HepG2 (cell line): Measurements from ENCODE around the gene ASL. TPM values are rescaled to one million over a fixed set of nuclear protein-coding genes. Genes with fewer than 3 reads are reported as not detected.
A peak's percentile ranks its signal among the peaks of the same experiment; 100 is the strongest.

Source experiments
- ARNT2 ChIP-seq: sonication (generic); formaldehyde crosslinking; IDR thresholded peaks from 2 replicates; pipeline ENCODE4 v1.8.0; 2022; ENCODE audit warnings: mild to moderate bottlenecking, low read depth, missing genetic modification reagents, moderate library complexity
- CBFB ChIP-seq: sonication (generic); formaldehyde crosslinking; IDR thresholded peaks from 2 replicates; pipeline ENCODE4 v1.4.0; 2020; ENCODE audit warnings: missing genetic modification reagents
- CENPT ChIP-seq: sonication (generic); formaldehyde crosslinking; IDR thresholded peaks from 2 replicates; pipeline ENCODE4 v1.8.0; 2022; ENCODE audit warnings: low read depth, mild to moderate bottlenecking, moderate library complexity, missing genetic modification reagents
- DNMT3B ChIP-seq: conservative IDR thresholded peaks from 2 replicates; pipeline ENCODE4 v1.6.1; 2016; ENCODE audit warnings: missing biosample characterization, control low read depth
- E2F2 ChIP-seq: sonication (generic); formaldehyde crosslinking; IDR thresholded peaks from 2 replicates; pipeline ENCODE4 v1.4.0; 2020; ENCODE audit warnings: missing genetic modification reagents, borderline replicate concordance
- HIC2 ChIP-seq: sonication (generic); formaldehyde crosslinking; IDR thresholded peaks from 2 replicates; pipeline ENCODE4 v1.9.0; 2022; ENCODE audit warnings: low read depth, missing genetic modification reagents
- HIVEP1 ChIP-seq: sonication (generic); formaldehyde crosslinking; IDR thresholded peaks from 2 replicates; pipeline ENCODE4 v1.4.0; 2020; ENCODE audit warnings: mild to moderate bottlenecking, missing genetic modification reagents
- HNRNPH1 ChIP-seq: fragments of 200-400 bp; formaldehyde crosslinking; optimal IDR thresholded peaks from 2 replicates; pipeline ENCODE3; 2017; ENCODE audit warnings: mild to moderate bottlenecking, low read depth, low read length
- KLF12 ChIP-seq: sonication (generic); formaldehyde crosslinking; IDR thresholded peaks from 2 replicates; pipeline ENCODE4 v1.4.0; 2020; ENCODE audit warnings: missing genetic modification reagents, borderline replicate concordance
- PHF5A ChIP-seq: IDR thresholded peaks from one replicate; pipeline ENCODE4 v1.6.1; 2018; ENCODE audit warnings: low read depth, missing genetic modification reagents; ENCODE audit not compliant: unreplicated experiment
- PPARG ChIP-seq: conservative IDR thresholded peaks from 2 replicates; pipeline ENCODE4 v1.6.1; 2016; ENCODE audit warnings: missing biosample characterization, missing genetic modification reagents
- RBFOX2 ChIP-seq: fragments of 200-400 bp; formaldehyde crosslinking; IDR thresholded peaks from 2 replicates; pipeline ENCODE4 v1.6.1; 2017; ENCODE audit warnings: low read depth, mild to moderate bottlenecking, low read length
- SP2 ChIP-seq: sonication (generic); formaldehyde crosslinking; IDR thresholded peaks from 2 replicates; pipeline ENCODE4 v1.5.1; 2020; ENCODE audit warnings: mild to moderate bottlenecking, missing genetic modification reagents
- TBL1XR1 ChIP-seq: fragments of 150-350 bp; IDR thresholded peaks from 2 replicates; pipeline ENCODE4 v1.6.1; 2014; ENCODE audit warnings: borderline replicate concordance, low read length; ENCODE audit not compliant: partially characterized antibody
- THAP11 ChIP-seq: IDR thresholded peaks from 2 replicates; pipeline ENCODE4 v1.6.1; 2016; ENCODE audit warnings: missing biosample characterization, missing genetic modification reagents
- XRCC5 ChIP-seq: fragments of 200-400 bp; formaldehyde crosslinking; optimal IDR thresholded peaks from 2 replicates; pipeline ENCODE3; 2017; ENCODE audit warnings: mild to moderate bottlenecking, low read length
- ZNF101 ChIP-seq: sonication (generic); formaldehyde crosslinking; IDR thresholded peaks from 2 replicates; pipeline ENCODE4 v1.4.0; 2020; ENCODE audit warnings: mild to moderate bottlenecking, low read depth, missing genetic modification reagents, borderline replicate concordance
- ZNF556 ChIP-seq: sonication (generic); formaldehyde crosslinking; IDR thresholded peaks from 2 replicates; pipeline ENCODE4 v1.4.0; 2020; ENCODE audit warnings: mild to moderate bottlenecking, missing genetic modification reagents, borderline replicate concordance
- ZNF562 ChIP-seq: sonication (generic); formaldehyde crosslinking; IDR thresholded peaks from 2 replicates; pipeline ENCODE4 v1.8.0; 2022; ENCODE audit warnings: missing genetic modification reagents, borderline replicate concordance
- ZNF788 ChIP-seq: sonication (generic); formaldehyde crosslinking; IDR thresholded peaks from 2 replicates; pipeline ENCODE4 v1.5.0; 2020; ENCODE audit warnings: mild to moderate bottlenecking, missing genetic modification reagents, borderline replicate concordance
- polyA plus RNA-seq, 8 experiments: library from polyadenylated mRNA; depleted of rRNA in 3 of 8; stranded (reverse) in 7 of 8; unstranded in 1 of 8; fragments of >200 nt; fragmentation: Illumina TruSeq in 4 of 8; extraction: Trizol in 4 of 8; gene quantifications; 2 replicates each; pipeline versions ENCODE4 v1.2.1 to v1.2.3, GENCODE V29; 2011 to 2016; ENCODE audit warnings: low read depth in 4 of 8, missing spikeins in 1 of 8, mixed read lengths in 1 of 8; ENCODE audit not compliant: insufficient read depth in 1 of 8
- total RNA-seq, 5 experiments: library from RNA; depleted of rRNA; stranded (reverse); fragments of >200 nt; fragmentation: Illumina TruSeq; extraction: Trizol; gene quantifications; 2 replicates each; pipeline ENCODE4 v1.2.3, GENCODE V29; 2016; ENCODE audit warnings: low read depth in 1 of 5
- TF ChIP-seq, protein P1 (sequence below): sonication (generic); formaldehyde crosslinking; IDR thresholded peaks from 2 replicates; pipeline ENCODE4 v1.8.1; 2023; ENCODE audit warnings: missing genetic modification reagents, inconsistent platforms, borderline replicate concordance
- TF ChIP-seq, protein P2 (sequence below): sonication (generic); formaldehyde crosslinking; IDR thresholded peaks from 2 replicates; pipeline ENCODE4 v1.5.1; 2020; ENCODE audit warnings: missing genetic modification reagents, mild to moderate bottlenecking, borderline replicate concordance

The ASL gene
- total and polyA plus RNA-seq, 2 of the 13 experiments (the other 11 are each of a cell fraction or from before 2014, with no cell fraction given) = 71.4 to 96.5 TPM

GRCh38 chr7:66114743-66115649 lies 39.4 kb downstream of the ASL start, which contains the start of gene CRCP (continued):
- TF ChIP-seq ZNF788 (CRISPR knock-in tag) (0 out of 2 replicates have a peak, but pooled peaks have one; percentile 39), HNRNPH1 (no peak), PHF5A (peak; percentile 46), ZNF556 (CRISPR knock-in tag) (peak; percentile 58; the same call in 1 of the 2 replicates), CENPT (CRISPR knock-in tag) (0 out of 2 replicates have a peak, but pooled peaks have one; percentile 62), ARNT2 (CRISPR knock-in tag) (peak; percentile 76), KLF12 (CRISPR knock-in tag) (peak; percentile 81), DNMT3B (CRISPR knock-in tag) (no peak), HIVEP1 (CRISPR knock-in tag) (0 out of 2 replicates have a peak, but pooled peaks have one; percentile 62), PPARG (peak; percentile 89), TBL1XR1 (no peak), CBFB (CRISPR knock-in tag) (no peak), E2F2 (CRISPR knock-in tag) (peak; percentile 74; the same call in 1 of the 2 replicates), THAP11 (peak; percentile 64), ZNF101 (CRISPR knock-in tag) (0 out of 2 replicates have a peak, but pooled peaks have one; percentile 53), HIC2 (peak; percentile 89), SP2 (CRISPR knock-in tag) (peak; percentile 59; the same call in 1 of the 2 replicates), XRCC5 (no peak), RBFOX2 (peak; percentile 96), ZNF562 (CRISPR knock-in tag) (no peak)
- TF ChIP-seq, protein P1, sequence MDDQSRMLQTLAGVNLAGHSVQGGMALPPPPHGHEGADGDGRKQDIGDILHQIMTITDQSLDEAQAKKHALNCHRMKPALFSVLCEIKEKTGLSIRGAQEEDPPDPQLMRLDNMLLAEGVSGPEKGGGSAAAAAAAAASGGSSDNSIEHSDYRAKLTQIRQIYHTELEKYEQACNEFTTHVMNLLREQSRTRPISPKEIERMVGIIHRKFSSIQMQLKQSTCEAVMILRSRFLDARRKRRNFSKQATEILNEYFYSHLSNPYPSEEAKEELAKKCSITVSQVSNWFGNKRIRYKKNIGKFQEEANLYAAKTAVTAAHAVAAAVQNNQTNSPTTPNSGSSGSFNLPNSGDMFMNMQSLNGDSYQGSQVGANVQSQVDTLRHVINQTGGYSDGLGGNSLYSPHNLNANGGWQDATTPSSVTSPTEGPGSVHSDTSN (CRISPR knock-in tag) = 0 out of 2 replicates have a peak, but pooled peaks have one; percentile 31
- TF ChIP-seq, protein P2, sequence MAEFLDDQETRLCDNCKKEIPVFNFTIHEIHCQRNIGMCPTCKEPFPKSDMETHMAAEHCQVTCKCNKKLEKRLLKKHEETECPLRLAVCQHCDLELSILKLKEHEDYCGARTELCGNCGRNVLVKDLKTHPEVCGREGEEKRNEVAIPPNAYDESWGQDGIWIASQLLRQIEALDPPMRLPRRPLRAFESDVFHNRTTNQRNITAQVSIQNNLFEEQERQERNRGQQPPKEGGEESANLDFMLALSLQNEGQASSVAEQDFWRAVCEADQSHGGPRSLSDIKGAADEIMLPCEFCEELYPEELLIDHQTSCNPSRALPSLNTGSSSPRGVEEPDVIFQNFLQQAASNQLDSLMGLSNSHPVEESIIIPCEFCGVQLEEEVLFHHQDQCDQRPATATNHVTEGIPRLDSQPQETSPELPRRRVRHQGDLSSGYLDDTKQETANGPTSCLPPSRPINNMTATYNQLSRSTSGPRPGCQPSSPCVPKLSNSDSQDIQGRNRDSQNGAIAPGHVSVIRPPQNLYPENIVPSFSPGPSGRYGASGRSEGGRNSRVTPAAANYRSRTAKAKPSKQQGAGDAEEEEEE (CRISPR knock-in tag) = peak; percentile 87
